NCI-H2107 treated with DMSO at 0.1 percent for 48 hours (cell line): ENCODE data around the gene MAD1L1.

Source experiments
- DNase-seq: peaks from one replicate; lab custom pipeline; 2025; ENCODE audit not compliant: unreplicated experiment; lab: John Stamatoyannopoulos, UW

MAD1L1 gene

GRCh38 chr7:2090526-2091520 lies 141.9 kb downstream of the MAD1L1 start:
- DNase-seq, result no peak

GRCh38 chr7:2088801-2089200 lies 143.9 kb downstream of the MAD1L1 start:
- no peak for DNase-seq

- DNase-seq, result no peak
Observed at GRCh38 chr7:2087744-2088143, 145.0 kb downstream of the MAD1L1 start.

- no peak for DNase-seq
Observed at GRCh38 chr7:2086229-2086628, 146.5 kb downstream of the MAD1L1 start.

GRCh38 chr7:2085804-2086203 lies 146.9 kb downstream of the MAD1L1 start:
- no peak for DNase-seq

GRCh38 chr7:2084781-2085505 lies 147.8 kb downstream of the MAD1L1 start:
- no peak for DNase-seq

GRCh38 chr7:2084331-2084730 lies 148.4 kb downstream of the MAD1L1 start:
- no peak for DNase-seq

- DNase-seq, result no peak
Observed at GRCh38 chr7:2083362-2083761, 149.4 kb downstream of the MAD1L1 start.

- DNase-seq, result no peak
Observed at GRCh38 chr7:2082139-2082998, 150.4 kb downstream of the MAD1L1 start.

GRCh38 chr7:2081526-2082135 lies 151.1 kb downstream of the MAD1L1 start:
- no peak for DNase-seq

GRCh38 chr7:2080477-2080876 lies 152.3 kb downstream of the MAD1L1 start:
- DNase-seq, result no peak

- no peak for DNase-seq
Observed at GRCh38 chr7:2080060-2080387, 152.7 kb downstream of the MAD1L1 start.

GRCh38 chr7:2079332-2080059 lies 153.2 kb downstream of the MAD1L1 start:
- DNase-seq, result no peak

- no peak for DNase-seq
Observed at GRCh38 chr7:2078899-2079298, 153.8 kb downstream of the MAD1L1 start.

GRCh38 chr7:2076649-2077064 lies 156.1 kb downstream of the MAD1L1 start:
- no peak for DNase-seq

- no peak for DNase-seq
Observed at GRCh38 chr7:2075811-2076210, 156.9 kb downstream of the MAD1L1 start.

GRCh38 chr7:2074691-2075090 lies 158.1 kb downstream of the MAD1L1 start:
- DNase-seq, result no peak

GRCh38 chr7:2072798-2073197 lies 159.9 kb downstream of the MAD1L1 start:
- DNase-seq, result no peak

- DNase-seq, result no peak
Observed at GRCh38 chr7:2072042-2072441, 160.7 kb downstream of the MAD1L1 start.
